ENCODE results near the gene BTN2A1.

- TF ChIP-seq POLR2AphosphoS5 (IDR thresholded peaks at IDR 0.05; ENCODE audit: low read depth, low read length) = no peak
- TF ChIP-seq TAF1 (IDR thresholded peaks at IDR 0.05; ENCODE audit: borderline replicate concordance, low read depth, low read length) = no peak
- no peak for TF ChIP-seq POLR2A (IDR thresholded peaks at IDR 0.05; ENCODE audit: low read depth, low read length)
Measured at GRCh38 chr6:26420688-26421171, 37.0 kb upstream of the BTN2A1 start.
